Esophagus (tissue), 2 donors: ENCODE results near the gene TNFRSF6B. TPM values are rescaled to one million over a fixed set of nuclear protein-coding genes. Genes with fewer than 3 reads are reported as not detected.
"Not testable (repeated sequence)": the region's sequence is repeated elsewhere in the genome, so short reads cannot be mapped to it uniquely, and the experiment has no call there.

Source experiments
- H3K27ac ChIP-seq, 2 donors: one replicate each; pipeline ENCODE4 v1.5.1; 2013; ENCODE audit warnings: low read depth in 2 of 2, mild to moderate bottlenecking in 2 of 2, inconsistent platforms in 1 of 2, low read length in 1 of 2, moderate library complexity in 1 of 2
- H3K27me3 ChIP-seq, 2 donors: one replicate each; pipeline ENCODE4 v1.6.1; 2013; ENCODE audit warnings: low read length in 2 of 2, control low read depth in 1 of 2, mild to moderate bottlenecking in 1 of 2; ENCODE audit not compliant: insufficient read depth in 2 of 2, control insufficient read depth in 1 of 2
- H3K36me3 ChIP-seq, 2 donors: one replicate each; pipeline ENCODE4 v1.6.1; 2013; ENCODE audit warnings: low read length in 1 of 2; ENCODE audit not compliant: control insufficient read depth in 2 of 2, insufficient read depth in 2 of 2
- H3K4me1 ChIP-seq, 2 donors: one replicate each; pipeline ENCODE4 v1.6.1; 2013; ENCODE audit warnings: low read length in 1 of 2; ENCODE audit not compliant: control insufficient read depth in 2 of 2, insufficient read depth in 2 of 2
- H3K4me3 ChIP-seq, 2 donors: one replicate each; pipeline ENCODE4 v1.5.1; 2013; ENCODE audit warnings: low read length in 2 of 2, mild to moderate bottlenecking in 2 of 2, low read depth in 1 of 2, moderate library complexity in 1 of 2
- H3K9me3 ChIP-seq, 2 donors: one replicate each; pipeline ENCODE4 v1.6.1; 2013; ENCODE audit warnings: mild to moderate bottlenecking in 2 of 2, low read depth in 1 of 2, low read length in 1 of 2, moderate library complexity in 1 of 2; ENCODE audit not compliant: control insufficient read depth in 2 of 2, insufficient read depth in 1 of 2
- WGBS, 2 donors: extraction: QIAGEN DNeasy Blood & Tissue Kit; methylation state at CpG; one replicate each; pipeline ENCODE4 v1.1.7; 2013; 5-methylcytosine and 5-hydroxymethylcytosine counted together
- polyA plus RNA-seq, 2 donors: library from polyadenylated mRNA; stranded (reverse); fragments of 200-250 nt; gene quantifications; one replicate each; pipeline ENCODE4 v1.2.3, GENCODE V29; 2013
- donor health status: healthy with polysubstance abuse.
- donor health status: Bipolar disorder and iron deficiency.

Gene TNFRSF6B
- polyA plus RNA-seq, result 10 to 100 TPM in 1 of 2 donors, 1 to 10 TPM in 1; 2.6 to 15.2 TPM

- Histone ChIP-seq H3K27me3 (no peaks in the 10 kb centered on the region), H3K4me1 (peaks cover 13 to 33% of the 10 kb centered on the region in 2 donors), H3K9me3 (no peaks in the 10 kb centered on the region), H3K4me3 (peak within 1 kb of the TSS; percentile 7 to 31), H3K27ac (peak within 1 kb of the TSS; percentile 8 to 43), H3K36me3 (peaks cover 0 to 3% of the 10 kb centered on the region in 2 donors)
- 11 to 15% methylated on average over 45 to 52 of the region's 52 CpGs for WGBS, 2 donors
Observed at GRCh38 chr20:63696628-63697356, at the start of gene TNFRSF6B. TNFRSF6B (plus strand) TSS chr20:63696652; CDS start chr20:63696768, 116 bp downstream.

GRCh38 chr20:63648190-63648589 lies 48.3 kb upstream of the TNFRSF6B start:
- Histone ChIP-seq H3K36me3 (no peaks in the 10 kb centered on the region), H3K4me3 (no peak overlapping the region), H3K4me1 (peaks cover 8 to 9% of the 10 kb centered on the region in 2 donors), H3K9me3 (no peaks in the 10 kb centered on the region), H3K27ac (no peak overlapping the region), H3K27me3 (no peaks in the 10 kb centered on the region)
- 87 to 94% methylated on average over 6 of the region's 6 CpGs for WGBS, 2 donors

GRCh38 chr20:63648895-63649589 lies 47.4 kb upstream of the TNFRSF6B start:
- no peak overlapping the region for H3K27ac ChIP-seq
- H3K4me3 ChIP-seq, result no peak overlapping the region
- H3K4me1 ChIP-seq, result peaks cover 8 to 13% of the 10 kb centered on the region in 2 donors
- 78 to 81% methylated on average over 11 of the region's 11 CpGs for WGBS, 2 donors
- no peaks in the 10 kb centered on the region for H3K36me3 ChIP-seq
- no peaks in the 10 kb centered on the region for H3K9me3 ChIP-seq
- H3K27me3 ChIP-seq, result no peaks in the 10 kb centered on the region

- not testable (repeated sequence) for H3K27me3 ChIP-seq, H3K9me3 ChIP-seq, H3K36me3 ChIP-seq, H3K27ac ChIP-seq, H3K4me3 ChIP-seq
- peaks cover 8 to 13% of the 10 kb centered on the region in 2 donors for H3K4me1 ChIP-seq
- 92 to 93% methylated on average over 25 of the region's 25 CpGs for WGBS, 2 donors
Observed at GRCh38 chr20:63650486-63650885, 46.0 kb upstream of the TNFRSF6B start.

GRCh38 chr20:63651942-63652191 lies 44.6 kb upstream of the TNFRSF6B start:
- peak overlapping the region in 1 of 2 donors; percentile 3 for H3K27ac ChIP-seq
- peak overlapping the region; percentile 55 to 56 for H3K4me3 ChIP-seq
- no peaks in the 10 kb centered on the region for H3K27me3 ChIP-seq
- peaks cover 8 to 13% of the 10 kb centered on the region in 2 donors for H3K4me1 ChIP-seq
- H3K36me3 ChIP-seq, result no peaks in the 10 kb centered on the region
- no peaks in the 10 kb centered on the region for H3K9me3 ChIP-seq
- 15 to 20% methylated on average over 11 of the region's 11 CpGs for WGBS, 2 donors

- H3K36me3 ChIP-seq, result no peaks in the 10 kb centered on the region
- H3K4me1 ChIP-seq, result peaks cover 11 to 13% of the 10 kb centered on the region in 2 donors
- peak overlapping the region; percentile 55 to 56 for H3K4me3 ChIP-seq
- no peak overlapping the region for H3K27ac ChIP-seq
- H3K9me3 ChIP-seq, result no peaks in the 10 kb centered on the region
- no peaks in the 10 kb centered on the region for H3K27me3 ChIP-seq
- WGBS, 2 donors, result 1% methylated on average over 62 to 91 of the region's 91 CpGs
Observed at GRCh38 chr20:63652192-63652980, 44.1 kb upstream of the TNFRSF6B start.

- WGBS, 2 donors, result 1% methylated on average over 62 to 71 of the region's 73 CpGs
- H3K27ac ChIP-seq, result peak within 1 kb of the TSS in 1 of 2 donors; percentile 35
- H3K9me3 ChIP-seq, result no peaks in the 10 kb centered on the region
- no peaks in the 10 kb centered on the region for H3K36me3 ChIP-seq
- peaks cover 13 to 17% of the 10 kb centered on the region in 2 donors for H3K4me1 ChIP-seq
- H3K4me3 ChIP-seq, result peak within 1 kb of the TSS; percentile 55 to 56
- no peaks in the 10 kb centered on the region for H3K27me3 ChIP-seq
Observed at GRCh38 chr20:63653041-63653973, 43.1 kb upstream of the TNFRSF6B start, which contains the start of gene STMN3. STMN3 (minus strand) TSS chr20:63653424; CDS start chr20:63653345, 79 bp downstream.

GRCh38 chr20:63653974-63654668 lies 42.3 kb upstream of the TNFRSF6B start:
- 44 to 48% methylated on average over 14 to 15 of the region's 15 CpGs for WGBS, 2 donors
- Histone ChIP-seq H3K27ac (no peak overlapping the region), H3K9me3 (no peaks in the 10 kb centered on the region), H3K27me3 (no peaks in the 10 kb centered on the region), H3K4me3 (peak overlapping the region in 1 of 2 donors; percentile 27), H3K4me1 (peaks cover 13 to 21% of the 10 kb centered on the region in 2 donors), H3K36me3 (no peaks in the 10 kb centered on the region)
